ENCODE data around the gene KRT10. TPM values are rescaled to one million over a fixed set of nuclear protein-coding genes. Genes with fewer than 3 reads are reported as not detected.

The KRT10 gene
- total and polyA plus RNA-seq, 4 donors = 1.6 to 52.5 (median 7.1) TPM

- TF ChIP-seq, protein P1, sequence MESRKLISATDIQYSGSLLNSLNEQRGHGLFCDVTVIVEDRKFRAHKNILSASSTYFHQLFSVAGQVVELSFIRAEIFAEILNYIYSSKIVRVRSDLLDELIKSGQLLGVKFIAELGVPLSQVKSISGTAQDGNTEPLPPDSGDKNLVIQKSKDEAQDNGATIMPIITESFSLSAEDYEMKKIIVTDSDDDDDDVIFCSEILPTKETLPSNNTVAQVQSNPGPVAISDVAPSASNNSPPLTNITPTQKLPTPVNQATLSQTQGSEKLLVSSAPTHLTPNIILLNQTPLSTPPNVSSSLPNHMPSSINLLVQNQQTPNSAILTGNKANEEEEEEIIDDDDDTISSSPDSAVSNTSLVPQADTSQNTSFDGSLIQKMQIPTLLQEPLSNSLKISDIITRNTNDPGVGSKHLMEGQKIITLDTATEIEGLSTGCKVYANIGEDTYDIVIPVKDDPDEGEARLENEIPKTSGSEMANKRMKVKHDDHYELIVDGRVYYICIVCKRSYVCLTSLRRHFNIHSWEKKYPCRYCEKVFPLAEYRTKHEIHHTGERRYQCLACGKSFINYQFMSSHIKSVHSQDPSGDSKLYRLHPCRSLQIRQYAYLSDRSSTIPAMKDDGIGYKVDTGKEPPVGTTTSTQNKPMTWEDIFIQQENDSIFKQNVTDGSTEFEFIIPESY (IDR thresholded peaks at IDR 0.05) = no peak
- TF ChIP-seq HNF4A (conservative IDR thresholded peaks at IDR 0.05) = no peak
- TF ChIP-seq TAF1 (conservative IDR thresholded peaks at IDR 0.05) = no peak
- TF ChIP-seq REST (IDR thresholded peaks at IDR 0.05) = no peak
- TF ChIP-seq, protein P2, sequence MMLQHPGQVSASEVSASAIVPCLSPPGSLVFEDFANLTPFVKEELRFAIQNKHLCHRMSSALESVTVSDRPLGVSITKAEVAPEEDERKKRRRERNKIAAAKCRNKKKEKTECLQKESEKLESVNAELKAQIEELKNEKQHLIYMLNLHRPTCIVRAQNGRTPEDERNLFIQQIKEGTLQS (IDR thresholded peaks at IDR 0.05) = no peak
- TF ChIP-seq RAD21 (IDR thresholded peaks at IDR 0.05) = no peak
- no peak for TF ChIP-seq NR2F2 (IDR thresholded peaks at IDR 0.05)
- no peak for TF ChIP-seq GABPA (IDR thresholded peaks at IDR 0.05 in 1 of 2, conservative IDR thresholded peaks at IDR 0.05 in 1 of 2)
- no peak for TF ChIP-seq SP1 (IDR thresholded peaks at IDR 0.05)
- no peak for TF ChIP-seq EGR1 (IDR thresholded peaks at IDR 0.05; ENCODE audit: low read depth in 2 of 2)
- TF ChIP-seq YY1 (IDR thresholded peaks at IDR 0.05) = no peak
- TF ChIP-seq MAX (IDR thresholded peaks at IDR 0.05) = no peak
- WGBS = 85% methylated on average over 3 of the region's 3 CpGs
- peaks cover 0 to 3% (median 1%) of the 10 kb centered on the region in 4 donors for H3K36me3 ChIP-seq (ENCODE audit: control insufficient read depth in 4 of 4, insufficient read depth in 3 of 4, low read depth in 1 of 4, low read length in 3 of 4)
- H3K4me3 ChIP-seq (ENCODE audit: low read depth in 1 of 3, low read length in 3 of 3) = no peak overlapping the region
- no peak overlapping the region for H3K27ac ChIP-seq (ENCODE audit: low read depth in 1 of 2, low read length in 2 of 2)
- peaks cover 0 to 10% (median 4%) of the 10 kb centered on the region in 4 donors for H3K27me3 ChIP-seq (ENCODE audit: control insufficient read depth in 4 of 4, insufficient read depth in 4 of 4, low read length in 3 of 4)
- no peak for DNase-seq (ENCODE audit: low spot score)
- H3K9me3 ChIP-seq (ENCODE audit: control insufficient read depth in 4 of 4, low read length in 3 of 4) = no peaks in the 10 kb centered on the region
- H3K9ac ChIP-seq (ENCODE audit: low read depth in 1 of 2, low read length in 2 of 2) = no peak overlapping the region
- H3K4me1 ChIP-seq (ENCODE audit: control insufficient read depth in 4 of 4, insufficient read depth in 4 of 4, low read length in 3 of 4) = no peaks in the 10 kb centered on the region
These were observed 9.8 kb downstream of the KRT10 start for GRCh38 chr17:40812639-40813038.

- Histone ChIP-seq H3K36me3 (ENCODE audit: control insufficient read depth in 4 of 4, insufficient read depth in 3 of 4, low read depth in 1 of 4, low read length in 3 of 4) (no peaks in the 10 kb centered on the region), H3K27me3 (ENCODE audit: control insufficient read depth in 4 of 4, insufficient read depth in 4 of 4, low read length in 3 of 4) (peaks cover 0 to 15% (median 4%) of the 10 kb centered on the region in 4 donors), H3K27ac (ENCODE audit: low read depth in 1 of 2, low read length in 2 of 2) (no peak overlapping the region), H3K9ac (ENCODE audit: low read depth in 1 of 2, low read length in 2 of 2) (no peak overlapping the region), H3K4me3 (ENCODE audit: low read depth in 1 of 3, low read length in 3 of 3) (no peak overlapping the region), H3K9me3 (ENCODE audit: control insufficient read depth in 4 of 4, low read length in 3 of 4) (no peaks in the 10 kb centered on the region), H3K4me1 (ENCODE audit: control insufficient read depth in 4 of 4, insufficient read depth in 4 of 4, low read length in 3 of 4) (no peaks in the 10 kb centered on the region)
- DNase-seq (ENCODE audit: low spot score) = no peak
- 79% methylated on average over 6 of the region's 6 CpGs for WGBS
- no peak for TF ChIP-seq FOXA2 (IDR thresholded peaks at IDR 0.05)
- no peak for TF ChIP-seq EGR1 (IDR thresholded peaks at IDR 0.05; ENCODE audit: low read depth in 2 of 2)
- TF ChIP-seq CTCF (IDR thresholded peaks at IDR 0.05; ENCODE audit: low read depth, low read length, missing input control) = no peak
- TF ChIP-seq GABPA (IDR thresholded peaks at IDR 0.05 in 1 of 2, conservative IDR thresholded peaks at IDR 0.05 in 1 of 2) = no peak
- no peak for TF ChIP-seq NR2F2 (IDR thresholded peaks at IDR 0.05)
- TF ChIP-seq RXRA (IDR thresholded peaks at IDR 0.05) = no peak
- TF ChIP-seq, protein P2 (IDR thresholded peaks at IDR 0.05) = no peak
- TF ChIP-seq TAF1 (conservative IDR thresholded peaks at IDR 0.05) = no peak
- no peak for TF ChIP-seq YY1 (IDR thresholded peaks at IDR 0.05)
- no peak for TF ChIP-seq REST (IDR thresholded peaks at IDR 0.05)
- TF ChIP-seq, protein P1 (IDR thresholded peaks at IDR 0.05) = no peak
- no peak for TF ChIP-seq HNF4A (conservative IDR thresholded peaks at IDR 0.05)
- no peak for TF ChIP-seq HNF4G (IDR thresholded peaks at IDR 0.05)
- no peak for TF ChIP-seq RAD21 (IDR thresholded peaks at IDR 0.05)
- no peak for TF ChIP-seq MAX (IDR thresholded peaks at IDR 0.05)
- no peak for TF ChIP-seq SP1 (IDR thresholded peaks at IDR 0.05)
These were observed 11.9 kb downstream of the KRT10 start for GRCh38 chr17:40810494-40810893.
